GM12878 (cell line): ENCODE measurements around the gene SLC2A2. TPM values are rescaled to one million over a fixed set of nuclear protein-coding genes. Genes with fewer than 3 reads are reported as not detected.

Experiments
- ATAC-seq: fragments of 200-7000 bp; cut with Tn5 transposase; 3 replicates; pipeline ENCODE4 v1.9.1; 2020; ENCODE audit warnings: mild to moderate bottlenecking, moderate library complexity
- BruUV-seq: library from RNA; stranded (reverse); fragments of 400-500 nt; replicated peaks from 2 replicates; lab custom pipeline; 2021; lab: Mats Ljungman, UMichigan
- CTCF ChIA-PET: fragments of 300-600 bp; sonication (Branson Sonifier 250); formaldehyde crosslinking; extraction: SDS; loops from one replicate; lab custom pipeline; 2021; ENCODE audit warnings: inconsistent platforms; lab: Yijun Ruan, JAX
- POLR2A ChIA-PET: fragments of 350-600 bp; formaldehyde crosslinking; extraction: SDS; loops from one replicate; lab custom pipeline; 2021; ENCODE audit warnings: inconsistent platforms; lab: Charles Lee
- RAD21 ChIA-PET: fragments of 300-600 bp; sonication (Branson Sonifier 250); formaldehyde crosslinking; loops from one replicate; lab custom pipeline; 2023; ENCODE audit warnings: antibody characterized with exemption; ENCODE audit not compliant: unreplicated experiment; lab: Charles Lee
- SMC1A ChIA-PET: fragments of 300-600 bp; sonication (Branson Sonifier 250); formaldehyde crosslinking; loops from one replicate; lab custom pipeline; 2023; ENCODE audit not compliant: unreplicated experiment, uncharacterized antibody; lab: Charles Lee
- DNase-seq: peaks from one replicate; pipeline ENCODE4 v3.0.0-alpha.2; 2011; ENCODE audit warnings: low read depth, low spot score
- FAIRE-seq: peaks from 3 replicates; lab custom pipeline; 2011; peaks lifted over from hg19 to GRCh38; lab: Jason Lieb, UNC
- H2AFZ ChIP-seq: 2 replicates; pipeline ENCODE4 v1.6.0; 2011; ENCODE audit warnings: low read depth, low read length, control low read depth; ENCODE audit not compliant: control insufficient read depth
- H3K27ac ChIP-seq: 2 replicates; pipeline ENCODE4 v1.5.1; 2011; ENCODE audit warnings: control low read depth; ENCODE audit not compliant: control insufficient read depth, insufficient read depth
- H3K27me3 ChIP-seq, 2 experiments: replicated peaks in 1 of 2; 2 replicates each; pipeline versions ENCODE4 v1.6.0 to v1.6.1; 2011; ENCODE audit warnings: low read length in 1 of 2; ENCODE audit not compliant: control insufficient read depth in 2 of 2, insufficient read depth in 2 of 2
- H3K36me3 ChIP-seq, 2 experiments: 2 replicates each; pipeline ENCODE4 v1.5.1; 2011; ENCODE audit warnings: low read length in 1 of 2; ENCODE audit not compliant: control insufficient read depth in 2 of 2, insufficient read depth in 2 of 2
- H3K4me1 ChIP-seq: 2 replicates; pipeline ENCODE4 v1.6.1; 2011; ENCODE audit warnings: mild to moderate bottlenecking, low read length, moderate library complexity, mixed read lengths; ENCODE audit not compliant: control insufficient read depth, insufficient read depth
- H3K4me2 ChIP-seq: 2 replicates; pipeline ENCODE4 v1.6.0; 2011; ENCODE audit warnings: control low read depth; ENCODE audit not compliant: control insufficient read depth, insufficient read depth
- H3K4me3 ChIP-seq: fragments of 200-600 bp; sonication (generic); 2 replicates; pipeline ENCODE4 v1.5.1; 2016
- H3K79me2 ChIP-seq: 2 replicates; pipeline ENCODE4 v1.6.0; 2011; ENCODE audit warnings: low read length; ENCODE audit not compliant: control insufficient read depth, insufficient read depth
- H3K9ac ChIP-seq: 2 replicates; pipeline ENCODE4 v1.8.0; 2011; ENCODE audit warnings: low read length, control low read depth, mixed read lengths; ENCODE audit not compliant: control insufficient read depth, insufficient read depth
- H3K9me3 ChIP-seq: replicated peaks from 3 replicates; pipeline ENCODE4 v1.5.1; 2011; ENCODE audit warnings: mild to moderate bottlenecking, low read length; ENCODE audit not compliant: control insufficient read depth, insufficient read depth
- H4K20me1 ChIP-seq: 2 replicates; pipeline ENCODE4 v1.6.0; 2011; ENCODE audit not compliant: control insufficient read depth, insufficient read depth
- ASH2L ChIP-seq: fragments of 300-600, 200-600 bp; sonication (generic); IDR thresholded peaks from 2 replicates; pipeline ENCODE4 v1.6.1; 2017; ENCODE audit warnings: low read depth, mild to moderate bottlenecking, borderline replicate concordance
- BACH1 ChIP-seq: fragments of 450-650 bp; IDR thresholded peaks from 2 replicates; pipeline ENCODE4 v1.6.1; 2017; ENCODE audit warnings: mild to moderate bottlenecking, borderline replicate concordance
- CHD1 ChIP-seq: IDR thresholded peaks from 2 replicates; pipeline ENCODE4 v1.6.1; 2012; ENCODE audit warnings: low read depth, low read length, improper control_type of control experiment
- IKZF1 ChIP-seq: fragments of 450-650 bp; conservative IDR thresholded peaks from 2 replicates; pipeline ENCODE4 v1.6.1; 2017; ENCODE audit warnings: antibody characterized with exemption, mild to moderate bottlenecking
- MYB ChIP-seq: fragments of 150-350 bp; IDR thresholded peaks from 2 replicates; pipeline ENCODE4 v1.6.1; 2014; ENCODE audit warnings: mild to moderate bottlenecking, low read depth, low read length, borderline replicate concordance
- NR2C1 ChIP-seq: fragments of 450-650 bp; IDR thresholded peaks from 2 replicates; pipeline ENCODE4 v1.6.1; 2017; ENCODE audit warnings: antibody characterized with exemption, mild to moderate bottlenecking, moderate library complexity
- NRF1 ChIP-seq: conservative IDR thresholded peaks from 2 replicates; pipeline ENCODE4 v1.6.1; 2011; ENCODE audit warnings: mild to moderate bottlenecking, low read depth, low read length, improper control_type of control experiment
- PML ChIP-seq: IDR thresholded peaks from 2 replicates; pipeline ENCODE4 v1.6.1; 2012; ENCODE audit warnings: low read length, inconsistent platforms
- POLR2AphosphoS2 ChIP-seq: IDR thresholded peaks from 2 replicates; pipeline ENCODE4 v1.6.1; 2011; ENCODE audit warnings: low read depth, mild to moderate bottlenecking, low read length, improper control_type of control experiment, moderate library complexity
- POLR2AphosphoS5 ChIP-seq: IDR thresholded peaks from 2 replicates; pipeline ENCODE4 v1.6.1; 2011; ENCODE audit warnings: mild to moderate bottlenecking, low read length, inconsistent platforms
- RAD21 ChIP-seq: IDR thresholded peaks from 2 replicates; pipeline ENCODE4 v1.6.1; 2011; ENCODE audit warnings: mild to moderate bottlenecking, low read depth, low read length, moderate library complexity; ENCODE audit not compliant: insufficient read depth
- RCOR1 ChIP-seq: conservative IDR thresholded peaks from 2 replicates; pipeline ENCODE4 v1.6.1; 2012; ENCODE audit warnings: low read depth, low read length, improper control_type of control experiment
- ZBTB33 ChIP-seq: fragments of 450-650 bp; IDR thresholded peaks from 2 replicates; pipeline ENCODE4 v1.6.1; 2017; ENCODE audit warnings: mild to moderate bottlenecking
- ZNF217 ChIP-seq: fragments of 450-650 bp; IDR thresholded peaks from 2 replicates; pipeline ENCODE4 v1.6.1; 2017; ENCODE audit warnings: antibody characterized with exemption, mild to moderate bottlenecking
- WGBS: methylation state at CpG from one replicate; pipeline ENCODE4 v1.1.6; 2016; ENCODE audit warnings: low lambda C conversion rate; ENCODE audit not compliant: insufficient replicate concordance, insufficient coverage; ENCODE audit errors: missing lambda C conversion rate; 5-methylcytosine and 5-hydroxymethylcytosine counted together
- in situ Hi-C: fragments of 300-500 bp; cut with MboI; formaldehyde crosslinking; loops from 9 replicates; pipeline ENCODE4 v1.14.3; 2018; ENCODE audit warnings: mixed read lengths
- intact Hi-C: fragments of 100-400 bp; cut with micrococcal nuclease; formaldehyde crosslinking; loops from one replicate; pipeline ENCODE4 v1.14.2; 2022; ENCODE audit not compliant: unreplicated experiment
- polyA plus RNA-seq, 11 experiments: library from polyadenylated mRNA; depleted of rRNA in 4 of 11; unstranded in 6 of 11; stranded (reverse) in 5 of 11; fragments of >200 nt; fragmentation: Nextera tagmentation in 4 of 11; fragmentation: Illumina TruSeq in 1 of 11; extraction: Ambion mirVana in 4 of 11; extraction: Trizol in 1 of 11; gene quantifications; 1 replicate in 1 of 11; 2 replicates in 10 of 11; pipeline versions ENCODE4 v1.2.1 to v1.2.3, GENCODE V29; 2011 to 2016; ENCODE audit warnings: inconsistent platforms in 2 of 11, missing spikeins in 2 of 11, low read depth in 1 of 11
- total RNA-seq, 4 experiments: library from RNA; depleted of rRNA in 3 of 4; stranded (reverse); fragments of >200 nt in 3 of 4; fragmentation: Illumina TruSeq in 1 of 4; extraction: Trizol in 1 of 4; gene quantifications; 2 replicates each; pipeline versions ENCODE4 v1.2.1 to v1.2.3, GENCODE V29; 2013 to 2021

The SLC2A2 gene
- total and polyA plus RNA-seq, 10 of the 15 experiments (the other 5 are each of a cell fraction or from before 2014, with no cell fraction given): 0.04 to 0.10 (median 0.04) TPM; not detected in 7

- FAIRE-seq (no peak), ATAC-seq (no peak), DNase-seq (no peak)
- Histone ChIP-seq H3K36me3 (peaks cover 6 to 41% of the 10 kb centered on the region in 2 experiments; a peak in 3 of 4 replicates), H3K79me2 (no peaks in the 10 kb centered on the region), H3K4me3 (no peak overlapping the region), H3K9ac (no peak overlapping the region), H4K20me1 (no peaks in the 10 kb centered on the region), H3K4me1 (no peaks in the 10 kb centered on the region), H3K27ac (no peak overlapping the region), H3K4me2 (no peak overlapping the region), H3K27me3 (no peaks in the 10 kb centered on the region), H2AFZ (no peak overlapping the region), H3K9me3 (no peaks in the 10 kb centered on the region)
- ChIA-PET CTCF (interaction anchor here (0.6 to 2.0 kb wide), 3 partner anchors 9 to 581 kb away, joined by 3 to 5 read pairs (median 3); no protein-coding TSS in a partner anchor), RAD21 (no interaction called here), POLR2A (no interaction called here), SMC1A (interaction anchor here (1.7 to 2.0 kb wide), 2 partner anchors 15 to 71 kb away, joined by 3 to 5 read pairs; no protein-coding TSS in a partner anchor)
- intact Hi-C loops (no loop called here), in situ Hi-C loops (no loop called here)
- no peak for TF ChIP-seq ZBTB33
- no peak for TF ChIP-seq PML
- no peak for TF ChIP-seq BACH1
- TF ChIP-seq POLR2AphosphoS2: no peak
- TF ChIP-seq ZNF217: no peak
- no peak for TF ChIP-seq CHD1
- no peak for TF ChIP-seq ASH2L
- TF ChIP-seq MYB: no peak
- no peak for TF ChIP-seq RCOR1
- TF ChIP-seq NRF1: no peak
- no peak for TF ChIP-seq IKZF1
- TF ChIP-seq RAD21: no peak
- no peak for TF ChIP-seq POLR2AphosphoS5
- no peak for TF ChIP-seq NR2C1
- WGBS: 88% methylated on average over 6 of the region's 6 CpGs
- no TSS peak for BruUV-seq
Measured at GRCh38 chr3:171066206-171066605, 39.7 kb upstream of the SLC2A2 start.
